GM12873 (cell line): ENCODE measurements around the gene SELENBP1.
A peak's percentile ranks its signal among the peaks of the same experiment; 100 is the strongest.

Source experiments
- CTCF ChIP-seq: IDR thresholded peaks from 2 replicates; pipeline ENCODE4 v1.5.1; 2012; ENCODE audit warnings: low read depth, mild to moderate bottlenecking, moderate library complexity, low read length, control low read depth; ENCODE audit not compliant: insufficient read depth; ENCODE audit errors: missing control alignments

SELENBP1 gene

DNA sequence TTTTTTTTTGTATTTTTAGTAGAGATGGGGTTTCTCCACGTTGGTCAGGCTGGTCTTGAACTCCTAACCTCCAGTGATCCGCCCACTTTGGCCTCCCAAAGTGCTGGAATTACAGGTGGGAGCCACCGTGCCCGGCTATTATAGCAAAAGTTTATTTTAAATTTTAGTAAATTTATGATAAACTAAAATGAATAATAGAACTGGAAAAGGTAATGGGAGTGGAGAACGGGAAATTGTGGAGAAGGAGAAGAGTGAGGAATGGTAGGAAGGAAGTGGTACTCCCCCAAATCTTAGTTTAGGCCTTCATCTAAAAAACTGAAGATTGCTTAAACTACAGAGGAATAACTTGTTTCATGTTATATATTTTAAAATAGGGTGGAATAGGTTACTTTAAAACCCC is 37.7 kb downstream of the SELENBP1 start:
- TF ChIP-seq CTCF, result no peak

GRCh38 chr1:151327903-151328674 is 44.4 kb downstream of the SELENBP1 start:
- no peak for TF ChIP-seq CTCF

DNA sequence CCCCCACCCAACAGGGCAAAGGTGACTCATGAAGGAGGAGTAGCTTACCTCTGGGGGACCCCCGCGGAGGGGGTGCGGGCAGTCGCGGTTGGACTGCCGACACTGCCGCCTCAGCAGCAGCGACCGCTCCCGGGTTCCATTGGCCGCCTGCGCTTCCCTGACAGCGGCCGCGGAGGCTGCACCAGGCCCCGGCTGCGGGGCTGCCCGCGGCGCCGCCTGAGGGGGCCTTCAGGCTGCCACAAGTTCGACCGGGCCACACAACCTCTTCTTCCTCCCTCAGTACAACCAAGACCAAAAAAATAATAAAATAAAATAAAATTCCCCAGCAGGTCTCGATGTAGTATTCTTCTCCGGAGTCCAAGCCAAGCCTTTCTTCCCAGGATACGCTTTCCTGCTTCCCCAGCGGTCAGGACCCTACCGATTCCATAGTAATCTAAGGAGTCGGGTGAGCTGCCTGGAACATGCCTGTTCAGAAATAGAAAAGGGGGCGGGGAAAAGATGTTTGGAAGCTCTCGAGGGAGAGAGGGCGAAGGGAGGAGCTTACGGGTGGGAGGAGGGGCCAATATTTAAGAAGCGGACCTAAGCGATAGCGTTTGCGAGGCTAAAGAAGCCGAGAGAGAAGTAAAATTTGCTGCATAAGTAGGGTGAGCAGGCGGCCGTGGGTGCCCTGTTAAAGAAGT is 45.1 kb downstream of the SELENBP1 start, which contains the start of gene PI4KB:
Gene PI4KB, minus strand, starts transcription at position 194 of the 680 bp plus-strand sequence. CDS start 10,935 bp downstream, outside the sequence.
- no peak for TF ChIP-seq CTCF

DNA sequence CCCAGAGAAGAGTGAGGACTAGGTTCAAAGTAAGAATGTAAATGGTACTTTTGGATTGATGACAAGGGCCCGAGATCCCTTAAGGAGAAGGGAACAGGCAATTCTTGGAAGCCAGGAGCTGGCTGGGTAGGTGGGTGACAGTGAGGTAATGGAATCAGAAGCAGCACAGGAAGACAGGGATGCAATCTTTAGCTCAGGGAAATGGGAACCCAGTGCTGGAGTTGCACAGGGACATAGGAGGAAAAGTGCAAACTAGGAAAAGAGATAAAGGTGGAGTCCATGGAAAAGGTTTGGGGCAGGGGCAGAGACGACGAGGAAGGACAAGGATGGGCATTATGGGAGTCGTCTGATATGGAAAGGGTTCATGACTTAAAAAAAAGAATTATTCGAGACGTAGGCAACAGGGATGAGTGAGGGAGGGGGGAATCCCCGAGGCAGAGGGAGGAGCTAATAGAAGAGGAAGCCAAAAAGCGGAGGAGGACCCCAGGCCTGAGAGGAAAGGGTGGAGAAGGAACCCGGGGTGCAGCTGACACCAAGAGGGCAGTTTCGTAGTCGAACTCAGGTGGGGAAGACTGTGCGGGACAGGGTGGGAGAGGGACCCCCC is 45.8 kb downstream of the SELENBP1 start:
- TF ChIP-seq CTCF, result no peak

- peak; percentile 4 for TF ChIP-seq CTCF
These were observed 46.7 kb downstream of the SELENBP1 start for GRCh38 chr1:151325646-151326429.

DNA sequence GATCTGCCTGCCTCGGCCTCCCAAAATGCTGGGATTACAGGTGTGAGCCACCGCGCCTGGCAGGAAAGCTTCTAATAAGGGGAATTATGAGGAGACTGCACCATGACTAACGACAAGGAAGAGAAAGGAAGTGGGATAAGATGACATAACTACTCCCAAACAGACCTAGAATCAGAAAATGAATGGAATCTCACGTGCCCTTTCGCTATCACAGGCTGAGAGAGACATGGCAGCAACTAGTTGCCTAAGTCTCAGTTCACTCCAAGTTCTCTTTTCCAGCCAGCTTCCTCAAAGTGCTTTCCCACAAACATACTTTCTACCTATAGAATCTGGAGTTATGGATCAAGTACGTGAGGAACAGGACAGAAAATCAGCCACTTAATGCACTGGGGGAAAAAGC is 47.3 kb downstream of the SELENBP1 start:
- no peak for TF ChIP-seq CTCF

DNA sequence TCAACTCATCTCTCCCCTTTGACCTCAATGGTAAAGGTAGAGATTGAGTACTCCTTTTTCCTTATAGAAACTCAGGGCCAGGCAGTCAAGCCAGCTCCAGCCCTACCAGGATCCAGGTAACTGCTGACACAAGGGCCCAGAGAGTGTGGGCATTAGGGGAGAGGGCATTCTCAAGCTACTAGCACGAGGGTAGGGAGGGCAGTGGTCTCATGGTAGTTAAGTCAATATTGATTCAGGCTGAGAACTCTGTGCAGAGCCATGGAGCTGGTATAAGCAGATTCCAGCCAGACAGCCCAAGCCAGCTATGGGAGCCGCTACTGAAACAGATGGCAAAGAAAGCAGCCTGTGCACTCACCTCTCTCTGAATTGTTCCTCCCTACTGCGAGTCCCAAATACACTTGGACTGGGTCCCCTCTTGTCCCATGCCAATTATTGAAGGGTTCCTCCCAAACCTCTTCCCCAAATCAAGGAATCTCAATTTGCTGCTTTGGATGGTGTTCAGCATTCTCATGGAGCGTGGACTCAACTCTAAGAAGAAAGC is 48.0 kb downstream of the SELENBP1 start:
- TF ChIP-seq CTCF, result no peak
